Colonic mucosa (tissue), 4 donors: Measurements from ENCODE around the gene STOML1. TPM values are rescaled to one million over a fixed set of nuclear protein-coding genes. Genes with fewer than 3 reads are reported as not detected.
"Not testable (repeated sequence)": the region's sequence is repeated elsewhere in the genome, so short reads cannot be mapped to it uniquely, and the experiment has no call there.

Source experiments
- DNase-seq: peaks from one replicate; pipeline ENCODE4 v3.0.0-alpha.2; 2020
- H3K27ac ChIP-seq: fragments of 200-600 bp; one replicate; pipeline ENCODE4 v1.8.0; 2021
- H3K27me3 ChIP-seq: fragments of 200-600 bp; one replicate; pipeline ENCODE4 v1.8.0; 2021
- H3K36me3 ChIP-seq: fragments of 200-600 bp; one replicate; pipeline ENCODE4 v1.8.0; 2021
- H3K4me1 ChIP-seq: fragments of 200-600 bp; one replicate; pipeline ENCODE4 v1.8.0; 2021; ENCODE audit warnings: mild to moderate bottlenecking
- H3K4me3 ChIP-seq: fragments of 200-600 bp; one replicate; pipeline ENCODE4 v1.8.0; 2021
- H3K9ac ChIP-seq, 2 donors: one replicate each; pipeline ENCODE4 v1.7.0; 2013; ENCODE audit warnings: control low read depth in 2 of 2, low read depth in 2 of 2, low read length in 2 of 2
- H3K9me3 ChIP-seq: fragments of 200-600 bp; one replicate; pipeline ENCODE4 v1.8.0; 2021
- intact Hi-C: fragments of 100-400 bp; cut with DNase I; formaldehyde crosslinking; loops from one replicate; pipeline ENCODE4 v1.14.1; 2022
- total RNA-seq, 2 donors: library from RNA; stranded (reverse); fragmentation: NEBNext Ultra II Directional in 1 of 2; extraction: Animal tissue kit (Norgen Biotek cat#: 25700) in 1 of 2; gene quantifications; one replicate each; pipeline ENCODE4 v1.2.1, GENCODE V29; 2021
- TF ChIP-seq, protein P1 (sequence below): fragments of 200-600 bp; IDR thresholded peaks from one replicate; pipeline ENCODE4 v1.8.0; 2022; ENCODE audit warnings: antibody characterized with exemption, mild to moderate bottlenecking
- donor health status: healthy.
- donor health status: DM: no; HTN: no; CAD: no.
- donor health status: DM: no; HTN: no; CAD: no.

STOML1 gene
- total RNA-seq, 2 donors from 2014 or later = 9.1 to 14.3 TPM

DNA sequence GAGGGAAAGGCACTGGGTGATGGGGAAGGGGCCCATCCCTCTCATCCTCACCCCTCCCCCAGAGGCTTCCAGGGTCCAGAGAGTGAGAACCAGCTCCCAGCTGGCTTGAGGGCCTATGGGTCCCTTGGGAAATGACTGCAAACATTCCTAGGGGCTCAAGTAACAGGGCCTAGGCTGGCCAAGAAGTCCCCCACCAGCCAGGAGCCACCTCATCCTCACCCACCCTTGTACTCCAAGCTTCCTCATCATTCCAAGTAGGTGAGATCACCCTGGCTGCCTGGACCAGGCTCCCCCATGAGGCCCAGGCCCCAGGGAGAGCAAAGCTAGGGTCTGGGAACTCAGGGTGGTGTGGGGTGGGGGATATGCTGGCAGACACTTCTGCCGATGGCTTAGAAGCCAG is 51.1 kb downstream of the STOML1 start:
- no peak for DNase-seq
- Histone ChIP-seq H3K9ac (no peak overlapping the region), H3K27me3 (no peaks in the 10 kb centered on the region), H3K27ac (no peak overlapping the region), H3K4me1 (no peaks in the 10 kb centered on the region), H3K4me3 (no peak overlapping the region), H3K36me3 (no peaks in the 10 kb centered on the region), H3K9me3 (no peaks in the 10 kb centered on the region)
- intact Hi-C loops = no loop called here
- TF ChIP-seq, protein P1, sequence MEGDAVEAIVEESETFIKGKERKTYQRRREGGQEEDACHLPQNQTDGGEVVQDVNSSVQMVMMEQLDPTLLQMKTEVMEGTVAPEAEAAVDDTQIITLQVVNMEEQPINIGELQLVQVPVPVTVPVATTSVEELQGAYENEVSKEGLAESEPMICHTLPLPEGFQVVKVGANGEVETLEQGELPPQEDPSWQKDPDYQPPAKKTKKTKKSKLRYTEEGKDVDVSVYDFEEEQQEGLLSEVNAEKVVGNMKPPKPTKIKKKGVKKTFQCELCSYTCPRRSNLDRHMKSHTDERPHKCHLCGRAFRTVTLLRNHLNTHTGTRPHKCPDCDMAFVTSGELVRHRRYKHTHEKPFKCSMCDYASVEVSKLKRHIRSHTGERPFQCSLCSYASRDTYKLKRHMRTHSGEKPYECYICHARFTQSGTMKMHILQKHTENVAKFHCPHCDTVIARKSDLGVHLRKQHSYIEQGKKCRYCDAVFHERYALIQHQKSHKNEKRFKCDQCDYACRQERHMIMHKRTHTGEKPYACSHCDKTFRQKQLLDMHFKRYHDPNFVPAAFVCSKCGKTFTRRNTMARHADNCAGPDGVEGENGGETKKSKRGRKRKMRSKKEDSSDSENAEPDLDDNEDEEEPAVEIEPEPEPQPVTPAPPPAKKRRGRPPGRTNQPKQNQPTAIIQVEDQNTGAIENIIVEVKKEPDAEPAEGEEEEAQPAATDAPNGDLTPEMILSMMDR = no peak

DNA sequence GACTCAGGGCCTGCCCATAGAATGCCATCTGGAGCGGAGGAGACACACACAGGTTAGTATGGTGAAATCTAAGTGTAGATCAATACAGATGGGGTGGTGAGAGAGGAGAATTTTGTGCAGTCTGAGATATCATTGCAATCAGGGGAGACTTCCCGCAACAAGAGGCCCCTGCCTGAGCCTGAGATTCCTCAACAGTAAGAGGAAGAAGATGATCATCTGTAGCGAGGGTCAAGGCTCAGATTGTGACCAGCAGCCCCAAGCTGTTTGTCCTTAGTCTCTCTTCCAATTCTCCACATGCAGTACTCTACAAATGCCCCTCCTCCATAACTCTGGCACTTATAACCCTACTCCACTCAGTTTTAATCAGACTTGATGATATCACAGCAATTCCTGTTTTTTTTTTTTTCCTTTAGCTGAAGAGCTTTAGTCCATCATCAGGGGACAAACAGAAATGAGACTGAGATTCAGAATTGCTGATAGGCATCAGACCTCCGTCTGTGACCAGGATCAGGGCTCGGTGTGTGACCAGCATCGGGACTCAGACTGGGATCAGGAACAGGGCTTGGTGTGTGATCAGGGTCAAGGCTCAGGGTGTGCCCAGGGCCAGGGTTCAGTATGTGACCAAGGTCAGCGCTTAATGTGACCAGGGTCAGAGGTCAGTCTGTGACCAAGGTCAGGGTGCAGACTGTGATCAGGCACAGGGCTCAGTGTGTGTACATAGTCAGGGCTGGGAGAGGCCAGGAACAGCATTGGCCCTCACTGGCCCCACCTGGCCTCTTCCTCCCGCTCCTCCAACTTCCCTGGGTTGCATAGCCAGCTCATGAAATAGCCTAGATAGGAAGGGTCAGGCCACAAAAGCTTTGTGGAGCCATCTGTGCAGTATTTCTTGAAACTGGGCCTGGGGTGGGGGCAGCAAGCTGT is 51.8 kb downstream of the STOML1 start:
- no peak for DNase-seq
- TF ChIP-seq, protein P1 = no peak
- no peak overlapping the region for H3K27ac ChIP-seq

GRCh38 chr15:73939138-73939537 is 53.0 kb downstream of the STOML1 start:
- no peaks in the 10 kb centered on the region for H3K36me3 ChIP-seq
- H3K4me1 ChIP-seq = no peaks in the 10 kb centered on the region
- intact Hi-C loops = no loop called here
- TF ChIP-seq, protein P1 = no peak
- no peak overlapping the region for H3K4me3 ChIP-seq
- DNase-seq = no peak
- no peak overlapping the region for H3K27ac ChIP-seq
- no peaks in the 10 kb centered on the region for H3K27me3 ChIP-seq
- no peak overlapping the region for H3K9ac ChIP-seq
- no peaks in the 10 kb centered on the region for H3K9me3 ChIP-seq

More for the DNA sequence above, 51.8 kb downstream of the STOML1 start:
- Histone ChIP-seq H3K4me1 (no peaks in the 10 kb centered on the region), H3K36me3 (no peaks in the 10 kb centered on the region), H3K4me3 (no peak overlapping the region), H3K9ac (no peak overlapping the region), H3K9me3 (no peaks in the 10 kb centered on the region), H3K27me3 (no peaks in the 10 kb centered on the region)
- intact Hi-C loops = no loop called here

- H3K9ac ChIP-seq, H3K27ac ChIP-seq, H3K4me1 ChIP-seq, H3K27me3 ChIP-seq, intact Hi-C loops, H3K4me3 ChIP-seq, H3K36me3 ChIP-seq, DNase-seq, H3K9me3 ChIP-seq: not testable (repeated sequence)
Observed at GRCh38 chr15:73938516-73938915, 53.6 kb downstream of the STOML1 start.

DNA sequence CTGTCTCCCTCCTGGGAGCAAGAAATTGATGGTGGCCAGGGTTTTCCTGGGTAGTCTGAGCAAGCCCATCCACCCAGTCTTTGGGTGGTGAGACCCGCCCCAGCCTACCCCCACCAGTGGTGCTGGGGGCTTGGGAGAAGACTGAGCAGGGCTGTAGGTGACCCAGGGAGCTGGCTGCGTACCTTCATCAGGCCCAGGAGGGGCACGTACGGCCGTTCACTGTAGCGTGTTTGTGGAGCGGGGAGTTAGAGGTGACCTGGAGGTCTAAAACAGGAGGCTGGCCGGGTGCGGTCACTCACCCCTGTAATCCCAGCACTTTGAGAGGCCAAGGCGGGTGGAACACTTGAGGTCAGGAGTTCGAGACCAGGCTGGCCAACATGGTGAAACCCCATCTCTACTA is 54.4 kb downstream of the STOML1 start:
- no peak for DNase-seq
- intact Hi-C loops = no loop called here
- Histone ChIP-seq H3K36me3 (no peaks in the 10 kb centered on the region), H3K4me3 (no peak overlapping the region), H3K9me3 (no peaks in the 10 kb centered on the region), H3K27me3 (no peaks in the 10 kb centered on the region), H3K27ac (no peak overlapping the region), H3K4me1 (no peaks in the 10 kb centered on the region), H3K9ac (no peak overlapping the region)
- TF ChIP-seq, protein P1 = no peak

GRCh38 chr15:73937296-73937695 is 54.8 kb downstream of the STOML1 start:
- Histone ChIP-seq H3K4me3 (no peak overlapping the region), H3K4me1 (no peaks in the 10 kb centered on the region), H3K9me3 (no peaks in the 10 kb centered on the region), H3K9ac (no peak overlapping the region), H3K36me3 (no peaks in the 10 kb centered on the region), H3K27ac (no peak overlapping the region), H3K27me3 (no peaks in the 10 kb centered on the region)
- intact Hi-C loops = no loop called here
- TF ChIP-seq, protein P1 = no peak
- no peak for DNase-seq
